Adipocyte (in vitro differentiated cells): Measurements from ENCODE around the gene GIGYF1.

Experiments used
- DNase-seq: peaks from one replicate; pipeline ENCODE4 v3.0.0-alpha.2; 2015; ENCODE audit warnings: low read depth
- H3K27me3 ChIP-seq: replicated peaks from 2 replicates; pipeline ENCODE4 v1.7.0; 2013; ENCODE audit warnings: mild to moderate bottlenecking, low read length, moderate library complexity; ENCODE audit not compliant: control insufficient read depth, insufficient read depth
- H3K36me3 ChIP-seq: 2 replicates; pipeline ENCODE4 v1.7.0; 2013; ENCODE audit warnings: low read length, mild to moderate bottlenecking, moderate library complexity; ENCODE audit not compliant: control insufficient read depth, insufficient read depth, severe bottlenecking
- H3K4me1 ChIP-seq: 2 replicates; pipeline ENCODE4 v1.7.0; 2013; ENCODE audit warnings: mild to moderate bottlenecking, low read length, moderate library complexity; ENCODE audit not compliant: control insufficient read depth, insufficient read depth
- H3K4me3 ChIP-seq: 2 replicates; pipeline ENCODE4 v1.7.0; 2013; ENCODE audit warnings: mild to moderate bottlenecking, low read length, moderate library complexity
- H3K9ac ChIP-seq: 2 replicates; pipeline ENCODE4 v1.7.0; 2013; ENCODE audit warnings: mild to moderate bottlenecking, low read length, moderate library complexity
- H3K9me3 ChIP-seq: 2 replicates; pipeline ENCODE4 v1.7.0; 2013; ENCODE audit warnings: mild to moderate bottlenecking, low read length, moderate library complexity; ENCODE audit not compliant: control insufficient read depth

The GIGYF1 gene

GRCh38 chr7:100630066-100630465, 64.0 kb downstream of the GIGYF1 start:
- H3K36me3 ChIP-seq, result no peaks in the 10 kb centered on the region
- no peak overlapping the region for H3K9ac ChIP-seq
- H3K9me3 ChIP-seq, result no peaks in the 10 kb centered on the region
- peaks cover 14% of the 10 kb centered on the region for H3K27me3 ChIP-seq
- DNase-seq, result no peak
- H3K4me1 ChIP-seq, result peaks cover 8% of the 10 kb centered on the region
- no peak overlapping the region for H3K4me3 ChIP-seq
